Central memory CD8-positive, alpha-beta T cell (primary cell): ENCODE results near the gene RNF32.

ENCODE experiments used
- ATAC-seq: fragments of 150-1000 bp; cut with Tn5 transposase; replicated peaks from 2 replicates; pipeline ENCODE4 v1.10.0; 2022; ENCODE audit warnings: mild to moderate bottlenecking, moderate FRiP score, moderate number of reproducible peaks; ENCODE audit not compliant: poor library complexity, severe bottlenecking; ENCODE audit errors: extremely low read depth
- DNase-seq, 2 donors: peaks; one replicate each; pipeline ENCODE4 v3.0.0; 2021; ENCODE audit warnings: low spot score in 2 of 2
- H3K27ac Mint-ChIP-seq: one replicate; pipeline ENCODE4 v1.8.0; 2022; ENCODE audit warnings: low read depth, mild to moderate bottlenecking, moderate library complexity, mixed read lengths
- H3K27me3 Mint-ChIP-seq: one replicate; pipeline ENCODE4 v1.8.0; 2022; ENCODE audit warnings: mixed read lengths
- H3K36me3 Mint-ChIP-seq: one replicate; pipeline ENCODE4 v1.8.0; 2022; ENCODE audit warnings: mild to moderate bottlenecking, moderate library complexity, mixed read lengths; ENCODE audit not compliant: insufficient read depth
- H3K4me1 Mint-ChIP-seq: one replicate; pipeline ENCODE4 v1.8.0; 2022; ENCODE audit warnings: mixed read lengths
- H3K4me3 Mint-ChIP-seq: one replicate; pipeline ENCODE4 v1.8.0; 2022; ENCODE audit warnings: mild to moderate bottlenecking, moderate library complexity, mixed read lengths
- H3K9me3 Mint-ChIP-seq: one replicate; pipeline ENCODE4 v1.8.0; 2022; ENCODE audit warnings: mixed read lengths

RNF32 gene

DNA sequence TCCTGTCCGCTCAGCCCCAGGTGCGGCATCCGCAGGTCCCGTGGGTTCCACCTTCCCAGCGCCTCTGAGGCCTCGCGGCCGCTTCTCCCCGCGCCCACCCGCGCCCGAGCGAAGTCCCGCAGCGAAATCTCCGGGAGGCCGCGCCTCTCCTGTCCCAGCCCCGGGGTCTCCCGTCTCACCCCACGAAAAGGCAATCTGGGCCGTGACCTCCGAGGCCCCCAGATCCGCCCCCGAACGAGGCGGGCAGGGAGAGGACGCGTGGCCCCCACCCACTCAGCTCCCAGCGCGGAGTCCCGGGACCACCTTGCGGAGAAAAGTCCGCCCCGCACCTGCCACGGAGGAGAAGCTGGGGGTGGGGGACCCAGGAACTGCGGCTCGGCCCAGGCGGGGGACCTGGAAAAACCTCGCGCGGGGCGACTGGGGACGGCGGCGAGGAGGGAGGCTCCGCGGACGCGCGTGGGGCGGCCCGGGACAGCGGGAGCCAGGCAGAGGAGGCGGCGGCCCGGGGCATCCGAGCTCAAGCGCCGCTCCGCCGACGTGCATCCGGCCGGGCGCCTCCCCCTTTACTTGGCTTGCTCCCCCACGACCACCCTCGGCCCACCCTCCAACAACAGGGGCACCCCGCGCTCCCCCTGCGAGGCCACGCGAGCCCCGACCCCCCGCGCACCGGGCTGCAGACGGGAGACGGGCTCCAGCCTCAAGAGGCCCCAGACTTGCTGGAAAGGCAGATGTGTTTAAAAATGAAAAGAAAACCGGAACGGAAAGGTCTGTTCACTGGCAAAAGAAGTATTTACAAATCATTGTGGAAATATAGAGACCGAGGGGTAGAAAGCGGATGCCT is 33.0 kb upstream of the RNF32 start:
- H3K4me3 Mint-ChIP-seq = peak overlapping the region; percentile 56
- ATAC-seq (no peak), DNase-seq (no peak)
- no peak overlapping the region for H3K27ac Mint-ChIP-seq
- H3K9me3 Mint-ChIP-seq = no peaks in the 10 kb centered on the region
- peaks cover 55% of the 10 kb centered on the region for H3K27me3 Mint-ChIP-seq
- no peaks in the 10 kb centered on the region for H3K36me3 Mint-ChIP-seq
- peaks cover 8% of the 10 kb centered on the region for H3K4me1 Mint-ChIP-seq

DNA sequence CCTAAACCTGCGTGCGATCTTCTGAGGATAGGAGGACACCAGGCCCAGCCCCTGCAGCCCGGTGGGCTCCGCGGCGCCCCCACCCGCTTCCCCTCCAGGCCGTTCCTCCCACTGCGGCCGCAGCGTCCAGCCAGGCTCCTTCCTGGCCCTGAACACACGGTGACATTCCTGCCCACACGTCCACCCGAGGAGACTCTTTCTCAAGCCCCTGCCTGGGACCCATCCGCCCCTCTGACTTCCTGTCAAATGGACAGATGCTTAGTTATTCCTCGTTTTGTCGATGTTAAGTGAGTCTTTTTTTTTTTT is 32.4 kb upstream of the RNF32 start:
- peaks cover 14% of the 10 kb centered on the region for H3K4me1 Mint-ChIP-seq
- no peak overlapping the region for H3K27ac Mint-ChIP-seq
- peaks cover 49% of the 10 kb centered on the region for H3K27me3 Mint-ChIP-seq

DNA sequence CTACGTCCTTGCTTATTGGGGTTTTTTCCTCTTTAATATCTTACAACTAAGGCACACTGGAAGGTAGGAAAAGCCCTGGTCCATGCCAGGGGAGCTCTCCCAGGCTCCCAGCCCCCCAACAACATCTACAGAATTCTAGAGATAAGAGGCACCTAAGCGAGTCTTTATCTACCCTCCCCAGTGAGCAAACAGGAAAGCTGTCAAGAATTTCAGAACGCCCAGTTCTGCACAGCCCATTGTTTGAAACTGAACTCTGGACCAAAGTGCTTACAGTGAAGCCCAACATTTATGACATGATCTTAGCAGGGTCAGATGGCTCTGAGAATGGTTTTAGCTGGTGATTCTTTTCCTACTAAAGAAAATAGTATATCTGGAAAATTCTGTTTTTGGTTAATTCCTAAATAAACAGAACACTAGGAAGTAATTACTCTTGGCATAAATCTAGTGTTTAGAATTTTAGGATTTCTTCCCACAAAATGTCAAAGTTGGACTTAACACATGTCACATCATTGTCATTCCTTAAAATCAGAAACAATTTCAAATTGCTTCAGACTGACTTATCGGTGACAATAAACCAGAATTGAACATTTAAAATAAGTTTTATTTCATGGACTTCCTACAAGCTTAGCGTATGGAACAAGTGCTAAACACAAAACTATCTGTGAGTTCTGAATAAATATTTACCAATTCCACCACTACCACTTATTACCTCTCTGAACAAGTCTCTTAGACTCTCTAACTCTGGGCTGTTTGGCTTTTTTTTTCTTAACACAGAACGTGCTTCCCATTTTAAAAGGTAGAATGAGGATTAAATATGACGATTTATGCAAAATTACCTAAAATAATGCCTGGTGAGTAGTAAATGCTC is 31.3 kb upstream of the RNF32 start:
- H3K4me1 Mint-ChIP-seq = peaks cover 16% of the 10 kb centered on the region
- peaks cover 2% of the 10 kb centered on the region for H3K36me3 Mint-ChIP-seq
- no peaks in the 10 kb centered on the region for H3K9me3 Mint-ChIP-seq
- ATAC-seq (no peak), DNase-seq (no peak)
- peak overlapping the region; percentile 56 for H3K4me3 Mint-ChIP-seq
- H3K27ac Mint-ChIP-seq = no peak overlapping the region
- peaks cover 45% of the 10 kb centered on the region for H3K27me3 Mint-ChIP-seq

More for the DNA sequence above, 32.4 kb upstream of the RNF32 start:
- no peaks in the 10 kb centered on the region for H3K36me3 Mint-ChIP-seq
- H3K4me3 Mint-ChIP-seq = peak overlapping the region; percentile 56
- DNase-seq (no peak), ATAC-seq (no peak)
- H3K9me3 Mint-ChIP-seq = no peaks in the 10 kb centered on the region

DNA sequence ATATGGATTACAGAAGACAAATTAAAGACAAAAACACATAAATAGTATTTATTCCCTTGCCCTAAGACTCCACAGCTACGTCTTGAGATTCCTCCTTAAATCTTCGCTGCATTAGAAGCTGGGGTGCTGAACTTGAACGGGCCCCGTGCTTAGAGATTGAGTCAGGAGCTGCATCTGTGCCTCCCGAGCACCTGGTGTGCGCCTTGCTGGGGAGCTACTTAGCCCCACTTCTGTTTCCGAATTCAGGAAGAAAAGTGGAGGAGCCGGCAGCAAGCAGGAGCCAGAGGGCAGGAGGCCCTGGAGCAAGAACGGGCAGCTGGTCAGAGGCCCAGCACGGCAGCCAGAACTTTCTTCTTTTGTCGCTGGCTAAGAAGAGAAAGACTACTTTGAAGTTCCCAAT is 30.4 kb upstream of the RNF32 start:
- peaks cover 45% of the 10 kb centered on the region for H3K27me3 Mint-ChIP-seq
- H3K9me3 Mint-ChIP-seq = no peaks in the 10 kb centered on the region
- no peak for ATAC-seq
- H3K4me3 Mint-ChIP-seq = no peak overlapping the region
- H3K27ac Mint-ChIP-seq = no peak overlapping the region
- H3K36me3 Mint-ChIP-seq = peaks cover 2% of the 10 kb centered on the region
- DNase-seq = no peak
- peaks cover 16% of the 10 kb centered on the region for H3K4me1 Mint-ChIP-seq

DNA sequence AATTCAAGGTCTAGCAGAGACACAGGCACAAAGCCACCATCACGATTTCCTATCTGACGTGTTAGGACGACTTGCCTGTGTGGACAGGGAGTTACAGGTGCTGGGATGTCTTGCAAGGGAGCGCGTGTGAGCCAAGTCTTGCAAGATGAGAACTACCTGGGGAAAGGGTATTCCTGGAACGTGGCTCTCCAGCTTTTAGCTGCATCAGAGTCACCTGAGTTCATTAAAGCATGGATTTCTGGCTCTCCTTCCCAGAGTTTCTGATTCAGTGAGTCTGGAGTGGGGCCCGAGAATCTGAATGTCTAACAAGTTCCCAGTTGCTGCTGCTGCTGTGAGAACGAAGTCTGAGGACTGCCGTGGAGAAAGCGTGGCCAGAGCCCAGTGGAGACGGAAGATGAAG is 30.0 kb upstream of the RNF32 start:
- Mint-ChIP-seq H3K4me1 (peaks cover 16% of the 10 kb centered on the region), H3K27me3 (peaks cover 45% of the 10 kb centered on the region), H3K4me3 (no peak overlapping the region), H3K27ac (no peak overlapping the region), H3K36me3 (peaks cover 2% of the 10 kb centered on the region), H3K9me3 (no peaks in the 10 kb centered on the region)
- no peak for DNase-seq
- no peak for ATAC-seq

DNA sequence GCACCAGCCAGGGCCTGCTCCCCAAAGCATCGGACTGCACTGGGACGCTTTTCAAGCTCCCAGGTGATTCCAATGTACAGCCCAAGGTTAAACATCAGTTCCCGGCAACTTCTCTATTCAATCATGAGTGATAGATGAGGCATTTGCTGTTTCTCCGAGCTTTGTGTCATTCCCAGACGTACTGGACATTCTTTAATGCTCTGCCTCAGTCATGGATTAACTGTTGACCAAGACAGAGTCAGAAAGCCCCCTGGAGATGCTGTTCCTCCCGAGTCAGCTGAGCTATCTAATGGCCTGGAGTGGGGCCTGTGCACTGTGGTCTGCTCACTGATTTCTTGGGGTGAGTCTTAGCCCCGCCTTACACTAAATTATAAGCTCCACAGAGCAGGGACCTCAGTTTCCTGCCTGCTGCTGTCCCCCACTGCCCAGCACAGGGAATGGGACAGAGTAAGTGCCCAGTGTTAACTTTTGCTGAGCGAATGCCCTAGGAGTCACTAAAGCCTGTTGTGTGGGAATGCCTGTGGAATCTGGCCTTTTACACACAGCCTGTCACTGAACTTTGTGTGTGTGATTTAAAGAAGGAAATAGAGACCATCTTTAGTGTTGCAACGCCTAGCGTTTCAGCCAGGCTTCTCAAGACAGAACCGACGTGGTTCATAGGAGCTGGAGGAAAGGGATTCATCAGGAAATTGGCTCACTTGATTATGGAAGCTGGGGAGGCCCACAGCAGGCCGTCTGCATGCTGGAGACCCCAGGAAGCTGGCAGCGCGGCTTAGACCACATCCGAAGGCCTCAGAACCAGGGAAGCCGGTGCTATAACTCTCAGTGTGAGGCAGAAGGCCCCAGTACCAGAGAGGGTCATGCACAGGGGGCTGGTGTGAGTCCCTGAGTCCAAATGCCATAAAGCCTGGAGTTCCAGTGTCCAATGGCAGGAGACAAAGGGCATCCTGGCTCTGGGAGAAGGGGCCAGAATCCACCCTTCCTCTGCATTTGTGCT is 29.3 kb upstream of the RNF32 start:
- Mint-ChIP-seq H3K27me3 (peaks cover 50% of the 10 kb centered on the region), H3K27ac (no peak overlapping the region), H3K4me3 (no peak overlapping the region), H3K4me1 (peaks cover 16% of the 10 kb centered on the region), H3K9me3 (no peaks in the 10 kb centered on the region), H3K36me3 (peaks cover 2% of the 10 kb centered on the region)
- ATAC-seq (no peak), DNase-seq (no peak)

DNA sequence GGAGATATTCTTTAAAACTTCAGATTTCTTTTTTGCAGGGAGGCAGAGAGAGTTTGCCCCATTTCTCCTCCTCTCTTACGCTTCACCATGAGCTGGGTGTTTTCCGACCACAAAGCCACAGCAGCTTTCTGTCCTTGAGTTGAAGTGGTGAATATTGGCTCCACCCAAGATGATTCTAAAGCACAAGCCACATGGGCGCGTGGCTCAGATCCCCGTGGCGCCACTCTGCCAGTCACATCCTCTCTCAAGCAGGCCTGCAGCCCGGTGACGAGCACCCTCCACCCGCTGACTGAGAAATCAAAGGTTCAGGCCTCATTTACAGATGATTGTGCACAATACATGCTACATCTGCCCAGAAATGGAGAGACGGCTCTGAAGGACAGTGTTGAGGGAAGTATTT is 27.6 kb upstream of the RNF32 start:
- peak; percentile 29 to 35 for DNase-seq
- H3K27me3 Mint-ChIP-seq = peaks cover 61% of the 10 kb centered on the region
- ATAC-seq = peak; percentile 95
- H3K4me3 Mint-ChIP-seq = peak overlapping the region; percentile 13
- peaks cover 5% of the 10 kb centered on the region for H3K36me3 Mint-ChIP-seq
- H3K27ac Mint-ChIP-seq = no peak overlapping the region
- peaks cover 16% of the 10 kb centered on the region for H3K4me1 Mint-ChIP-seq
- no peaks in the 10 kb centered on the region for H3K9me3 Mint-ChIP-seq

DNA sequence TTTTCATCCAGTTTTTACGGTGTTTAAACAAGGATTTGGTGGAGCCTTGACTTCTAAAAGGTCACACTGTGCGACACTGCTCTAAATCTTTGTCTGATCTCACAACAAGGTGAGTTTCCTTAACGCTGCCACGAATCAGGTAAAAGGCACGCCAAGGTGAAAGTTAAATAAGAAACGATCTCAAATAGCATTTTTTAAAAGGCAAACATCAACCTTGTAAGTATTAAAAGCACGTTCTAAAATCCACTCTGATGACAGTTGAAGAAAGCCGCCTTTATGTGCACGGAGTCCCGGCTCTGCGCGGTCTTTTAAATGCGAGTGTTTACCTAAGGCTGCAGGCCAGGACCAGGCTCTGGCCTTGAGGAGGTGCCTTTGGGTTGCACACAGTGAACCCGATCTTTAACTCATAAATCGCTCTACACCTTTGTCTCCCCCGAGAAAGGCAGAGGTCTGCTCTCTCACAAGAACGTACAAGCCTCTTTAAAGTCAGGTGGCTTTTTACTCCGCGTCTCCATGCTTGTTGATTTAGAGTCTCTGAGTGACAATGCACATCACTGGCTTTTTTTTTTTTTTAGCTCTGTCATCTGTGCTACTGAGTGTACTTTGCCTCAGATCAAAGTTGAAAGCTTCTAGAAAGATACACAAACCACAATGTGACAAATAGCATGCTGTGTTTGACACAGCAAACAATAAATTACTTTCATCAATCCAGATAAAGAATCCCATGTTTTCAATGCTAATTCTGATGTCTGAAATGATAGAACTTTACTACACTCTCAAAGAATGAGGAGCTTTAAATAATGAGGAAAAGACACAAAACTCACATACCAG is 25.9 kb upstream of the RNF32 start:
- Mint-ChIP-seq H3K36me3 (peaks cover 5% of the 10 kb centered on the region), H3K27me3 (peaks cover 61% of the 10 kb centered on the region), H3K9me3 (no peaks in the 10 kb centered on the region), H3K4me1 (peaks cover 16% of the 10 kb centered on the region), H3K4me3 (no peak overlapping the region), H3K27ac (no peak overlapping the region)
- DNase-seq = no peak
- ATAC-seq = no peak

DNA sequence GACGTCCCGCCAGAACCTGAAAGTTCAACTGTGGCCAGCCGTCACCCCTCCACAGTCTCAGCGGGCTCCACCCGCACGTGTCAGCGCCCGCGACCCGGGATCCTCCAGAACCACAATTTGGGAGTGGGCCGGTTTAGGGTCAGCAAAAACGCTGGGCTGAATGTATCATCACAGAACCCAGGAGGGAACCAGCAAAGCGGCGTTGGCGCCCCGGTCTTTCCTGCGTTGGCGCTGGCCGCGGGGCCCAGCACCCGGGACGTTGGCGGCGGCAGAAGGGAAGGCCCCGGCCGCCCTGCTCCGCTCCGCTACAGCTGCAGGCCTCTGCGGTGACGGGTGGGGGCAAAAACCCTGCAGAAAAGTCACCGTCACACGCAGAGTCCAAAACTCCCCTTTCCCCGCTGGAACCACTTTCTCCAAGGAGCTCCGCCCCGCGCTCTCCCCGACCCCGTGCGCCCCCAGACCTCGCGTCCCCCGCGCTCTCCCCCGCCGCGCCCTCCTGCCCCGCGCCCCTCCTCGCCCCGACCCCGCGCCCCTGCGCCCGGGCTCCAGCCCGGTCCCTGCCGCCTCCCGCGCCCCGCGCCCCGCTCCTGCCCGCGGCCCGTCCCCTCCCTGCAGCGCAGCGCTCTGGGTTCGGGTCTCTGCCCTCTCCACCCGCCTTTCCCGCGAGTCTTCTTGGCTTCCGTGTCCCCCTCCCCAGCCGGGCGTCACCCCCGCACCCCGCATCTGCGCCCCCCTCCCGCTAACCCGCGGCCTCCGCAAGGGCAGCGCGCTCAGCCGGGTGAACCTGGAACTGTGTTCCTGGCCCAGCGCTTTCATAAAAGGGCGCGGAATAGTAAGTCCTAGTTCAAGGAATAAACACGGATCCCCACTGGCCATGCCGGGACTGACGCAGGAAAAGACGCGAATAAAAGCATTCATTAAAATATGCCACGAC is 24.0 kb upstream of the RNF32 start:
- no peak for DNase-seq
- peaks cover 16% of the 10 kb centered on the region for H3K4me1 Mint-ChIP-seq
- H3K9me3 Mint-ChIP-seq = no peaks in the 10 kb centered on the region
- peaks cover 5% of the 10 kb centered on the region for H3K36me3 Mint-ChIP-seq
- peaks cover 68% of the 10 kb centered on the region for H3K27me3 Mint-ChIP-seq
- no peak overlapping the region for H3K27ac Mint-ChIP-seq
- ATAC-seq = no peak
- H3K4me3 Mint-ChIP-seq = no peak overlapping the region

DNA sequence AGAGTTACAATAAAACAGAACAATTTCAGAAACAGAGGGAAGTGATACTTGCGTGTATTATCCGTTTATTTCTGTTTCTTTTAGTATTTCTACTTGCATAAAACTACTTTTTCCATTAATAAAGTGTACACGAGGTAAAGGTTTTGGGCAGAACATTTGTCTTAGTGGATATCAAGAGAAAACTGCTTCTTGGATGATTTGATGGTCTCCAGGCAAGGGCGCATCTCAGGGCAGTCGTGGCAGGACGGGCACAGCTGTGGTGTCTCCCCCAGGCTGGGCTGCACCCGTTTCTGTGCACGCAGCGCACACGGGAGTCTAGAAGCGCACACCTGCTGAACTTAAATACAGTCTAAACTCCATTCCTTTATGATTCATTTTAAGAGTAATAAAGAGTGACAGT is 23.4 kb upstream of the RNF32 start:
- H3K9me3 Mint-ChIP-seq = no peaks in the 10 kb centered on the region
- H3K27me3 Mint-ChIP-seq = peaks cover 75% of the 10 kb centered on the region
- peaks cover 5% of the 10 kb centered on the region for H3K36me3 Mint-ChIP-seq
- peaks cover 11% of the 10 kb centered on the region for H3K4me1 Mint-ChIP-seq
- no peak for DNase-seq
- no peak overlapping the region for H3K27ac Mint-ChIP-seq
- no peak for ATAC-seq
- no peak overlapping the region for H3K4me3 Mint-ChIP-seq
